NCI-H2107 treated with DMSO at 0.1 percent for 48 hours (cell line): ENCODE data around the gene CLUH.
"Not testable (repeated sequence)": the region's sequence is repeated elsewhere in the genome, so short reads cannot be mapped to it uniquely, and the experiment has no call there.

Experiments used
- DNase-seq: peaks from one replicate; lab custom pipeline; 2025; ENCODE audit not compliant: unreplicated experiment; lab: John Stamatoyannopoulos, UW

Gene CLUH

GRCh38 chr17:2690165-2691068, 21.1 kb downstream of the CLUH start:
- DNase-seq: no peak

GRCh38 chr17:2689411-2690164, 22.0 kb downstream of the CLUH start:
- no peak for DNase-seq

GRCh38 chr17:2688351-2689342, 22.9 kb downstream of the CLUH start:
- peak; percentile 17 for DNase-seq

- DNase-seq: no peak
Observed at GRCh38 chr17:2687074-2687418, 24.5 kb downstream of the CLUH start.

- DNase-seq: no peak
Observed at GRCh38 chr17:2685696-2686095, 25.9 kb downstream of the CLUH start.

- no peak for DNase-seq
Observed at GRCh38 chr17:2684549-2684948, 27.0 kb downstream of the CLUH start.

GRCh38 chr17:2683912-2684311, 27.7 kb downstream of the CLUH start:
- DNase-seq: no peak

- no peak for DNase-seq
Observed at GRCh38 chr17:2682176-2682938, 29.2 kb downstream of the CLUH start.

GRCh38 chr17:2681650-2682049, 29.9 kb downstream of the CLUH start:
- no peak for DNase-seq

GRCh38 chr17:2680961-2681360, 30.6 kb downstream of the CLUH start:
- no peak for DNase-seq

GRCh38 chr17:2679247-2679646, 32.3 kb downstream of the CLUH start:
- DNase-seq: not testable (repeated sequence)

GRCh38 chr17:2672026-2672425, 39.5 kb downstream of the CLUH start:
- DNase-seq: no peak

- not testable (repeated sequence) for DNase-seq
Observed at GRCh38 chr17:2660410-2660809, 51.2 kb downstream of the CLUH start.

GRCh38 chr17:2659337-2659736, 52.2 kb downstream of the CLUH start:
- DNase-seq: not testable (repeated sequence)

GRCh38 chr17:2656283-2656682, 55.3 kb downstream of the CLUH start:
- DNase-seq: no peak

GRCh38 chr17:2655546-2655945, 56.0 kb downstream of the CLUH start:
- DNase-seq: no peak

GRCh38 chr17:2652911-2653310, 58.7 kb downstream of the CLUH start:
- DNase-seq: not testable (repeated sequence)

GRCh38 chr17:2649191-2649590, 62.4 kb downstream of the CLUH start:
- no peak for DNase-seq

GRCh38 chr17:2647957-2648356, 63.6 kb downstream of the CLUH start:
- DNase-seq: no peak

GRCh38 chr17:2644971-2645370, 66.6 kb downstream of the CLUH start:
- no peak for DNase-seq
